ENCODE results near the gene CCL24. TPM values are rescaled to one million over a fixed set of nuclear protein-coding genes. Genes with fewer than 3 reads are reported as not detected.

CCL24 gene
- total RNA-seq, 1 donor from 2014 or later: not detected

DNA sequence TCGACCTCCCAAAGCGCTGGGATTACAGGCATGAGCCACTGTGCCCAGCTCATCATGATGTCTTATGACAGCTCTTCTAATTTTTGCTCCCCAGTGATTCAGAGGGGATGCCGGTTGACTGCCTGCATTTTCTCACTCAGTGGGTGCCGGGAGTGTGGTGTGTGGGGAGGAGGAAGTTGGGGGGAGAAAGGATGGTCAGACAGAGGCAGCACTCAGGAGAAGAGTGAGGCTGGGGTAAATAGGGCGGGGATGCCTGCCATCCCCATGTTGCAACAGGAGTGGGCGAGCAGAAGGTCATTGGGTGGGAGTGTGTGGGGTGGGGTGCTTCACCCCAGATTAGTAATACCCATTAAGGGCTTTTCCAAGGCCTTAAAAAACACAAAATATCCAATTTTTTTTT is 3.5 kb upstream of the CCL24 start:
- Histone ChIP-seq H3K4me3 (no peak overlapping the region), H3K27ac (replicated peaks) (no peak overlapping the region), H3K36me3 (no peaks in the 10 kb centered on the region), H3K9me3 (replicated peaks) (no peaks in the 10 kb centered on the region), H3K27me3 (ENCODE audit: low read depth) (peaks cover 37% of the 10 kb centered on the region), H3K4me1 (no peaks in the 10 kb centered on the region)
- TF ChIP-seq CTCF (IDR thresholded peaks at IDR 0.05; ENCODE audit: borderline replicate concordance): no peak
- DNase-seq: no peak
- intact Hi-C loops (cut with micrococcal nuclease): no loop called here

DNA sequence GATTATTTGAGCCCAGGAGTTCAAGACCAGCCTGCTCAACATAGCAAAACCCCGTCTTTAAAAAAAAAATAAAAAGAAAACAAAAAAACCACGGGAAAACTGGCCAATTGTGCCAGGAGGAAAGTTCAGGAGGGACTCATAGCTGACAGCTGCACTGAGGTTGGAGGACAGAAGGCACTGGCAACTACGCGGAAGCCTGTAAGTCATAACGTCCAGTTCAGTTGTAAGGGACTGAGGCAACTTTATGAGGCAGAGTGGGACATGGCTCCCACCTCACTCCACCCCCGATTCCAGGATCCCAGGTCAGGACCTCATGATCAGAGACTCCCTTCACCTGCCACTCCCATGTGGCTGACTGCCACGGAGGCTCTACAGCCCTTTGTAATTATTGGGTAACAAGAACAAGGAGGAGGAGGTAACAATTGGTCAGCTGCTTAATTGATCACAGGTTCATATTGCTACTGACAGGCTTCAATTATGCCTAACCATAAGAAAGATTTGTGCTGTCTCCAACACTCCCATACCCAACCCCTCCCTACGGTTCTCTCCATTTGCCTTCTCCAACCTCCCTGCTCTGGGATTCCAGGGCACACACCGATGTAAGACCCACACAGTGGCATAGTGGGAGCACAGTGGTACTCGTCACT is 1.9 kb upstream of the CCL24 start:
- H3K27ac ChIP-seq (replicated peaks): no peak overlapping the region
- H3K9me3 ChIP-seq (replicated peaks): no peaks in the 10 kb centered on the region
- TF ChIP-seq CTCF (IDR thresholded peaks at IDR 0.05; ENCODE audit: borderline replicate concordance): no peak
- peaks cover 28% of the 10 kb centered on the region for H3K27me3 ChIP-seq (ENCODE audit: low read depth)
- H3K4me1 ChIP-seq: no peaks in the 10 kb centered on the region
- no peaks in the 10 kb centered on the region for H3K36me3 ChIP-seq
- intact Hi-C loops (cut with micrococcal nuclease): no loop called here
- no peak for DNase-seq
- no peak overlapping the region for H3K4me3 ChIP-seq

DNA sequence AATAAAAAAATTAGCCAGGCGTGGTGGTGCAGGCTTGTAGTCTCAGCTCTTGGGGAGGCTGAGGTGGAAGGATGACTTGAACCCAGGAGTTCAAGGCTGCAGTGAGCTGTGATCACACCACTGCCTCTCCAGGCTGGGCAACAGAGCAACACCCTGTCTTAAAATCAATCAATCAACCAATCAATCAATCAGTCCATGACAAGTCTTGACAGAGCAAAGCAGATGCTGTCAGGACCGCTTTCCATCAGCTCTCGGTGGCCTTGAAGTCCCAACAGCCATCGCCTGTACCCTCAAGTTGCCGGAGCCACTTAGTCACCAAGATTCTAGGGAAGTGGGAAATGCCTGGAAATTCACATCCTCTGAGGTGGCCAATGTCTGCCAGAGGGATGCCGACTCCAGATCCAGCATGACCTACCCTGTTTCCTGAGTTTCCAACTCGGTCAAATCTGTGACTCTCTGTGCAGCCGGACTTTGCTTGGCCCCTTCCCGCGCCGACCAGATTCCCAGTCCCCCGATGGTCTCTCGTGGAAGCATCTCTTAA is 871 bp upstream of the CCL24 start:
- Histone ChIP-seq H3K4me1 (no peaks in the 10 kb centered on the region), H3K4me3 (no peak overlapping the region), H3K36me3 (no peaks in the 10 kb centered on the region), H3K9me3 (replicated peaks) (no peaks in the 10 kb centered on the region), H3K27ac (replicated peaks) (no peak overlapping the region), H3K27me3 (ENCODE audit: low read depth) (peaks cover 28% of the 10 kb centered on the region)
- intact Hi-C loops (cut with micrococcal nuclease): no loop called here
- TF ChIP-seq CTCF (IDR thresholded peaks at IDR 0.05; ENCODE audit: borderline replicate concordance): no peak
- DNase-seq: no peak

GRCh38 chr7:75813084-75813483 is 522 bp downstream of the CCL24 start:
- H3K27ac ChIP-seq (replicated peaks): no peak overlapping the region
- TF ChIP-seq CTCF (IDR thresholded peaks at IDR 0.05; ENCODE audit: borderline replicate concordance): no peak
- no peaks in the 10 kb centered on the region for H3K36me3 ChIP-seq
- H3K9me3 ChIP-seq (replicated peaks): peaks cover 5% of the 10 kb centered on the region
- peaks cover 27% of the 10 kb centered on the region for H3K27me3 ChIP-seq (ENCODE audit: low read depth)
- intact Hi-C loops (cut with micrococcal nuclease): no loop called here
- H3K4me3 ChIP-seq: no peak overlapping the region
- DNase-seq: no peak
- no peaks in the 10 kb centered on the region for H3K4me1 ChIP-seq

DNA sequence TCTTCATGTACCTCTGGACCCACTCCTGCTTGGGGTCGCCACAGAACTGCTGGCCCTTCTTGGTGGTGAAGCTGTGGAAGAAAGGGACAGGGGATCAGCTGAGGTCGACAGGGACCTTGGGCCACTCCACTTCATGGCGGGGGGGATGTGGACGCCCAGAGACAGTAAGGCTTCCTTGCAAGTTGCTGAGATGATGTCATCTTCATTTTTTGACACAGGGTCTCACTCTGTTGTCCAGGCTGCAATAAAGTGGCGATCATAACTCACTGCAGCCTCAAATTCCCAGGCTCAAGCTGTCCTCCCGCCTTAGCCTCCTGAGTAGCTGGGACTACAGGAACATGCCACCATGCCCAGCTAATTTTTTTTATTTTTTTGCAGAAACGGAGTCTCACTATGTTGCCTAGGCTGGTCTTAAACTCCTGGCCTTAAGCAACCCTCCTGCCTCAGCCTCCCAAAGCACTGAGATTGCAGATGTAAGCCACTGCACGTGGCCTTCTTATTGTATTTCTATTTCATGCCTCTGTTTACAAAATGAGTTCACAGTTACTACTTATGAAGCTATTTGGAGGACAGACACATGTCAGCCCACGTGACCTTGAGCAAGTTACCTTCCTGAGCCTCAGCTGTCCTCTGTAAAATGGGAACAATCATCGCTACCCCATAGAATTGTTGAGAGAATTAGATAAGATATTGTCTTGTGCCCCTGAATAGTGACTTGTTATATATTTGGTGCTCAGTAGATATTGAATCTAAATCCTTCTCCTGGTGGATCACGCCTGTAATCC is 1.5 kb downstream of the CCL24 start:
- peaks cover 21% of the 10 kb centered on the region for H3K27me3 ChIP-seq (ENCODE audit: low read depth)
- no peak for TF ChIP-seq CTCF (IDR thresholded peaks at IDR 0.05; ENCODE audit: borderline replicate concordance)
- peaks cover 15% of the 10 kb centered on the region for H3K9me3 ChIP-seq (replicated peaks)
- intact Hi-C loops (cut with micrococcal nuclease): no loop called here
- H3K36me3 ChIP-seq: no peaks in the 10 kb centered on the region
- H3K4me1 ChIP-seq: no peaks in the 10 kb centered on the region
- no peak for DNase-seq
- no peak overlapping the region for H3K27ac ChIP-seq (replicated peaks)
- no peak overlapping the region for H3K4me3 ChIP-seq
